Measurements from ENCODE around the gene TNNI2.
A peak's percentile ranks its signal among the peaks of the same experiment; 100 is the strongest.

TNNI2 gene

GRCh38 chr11:1834779-1835670, 3.8 kb upstream of the TNNI2 start, which contains the start of gene SYT8:
TSS of gene SYT8 (plus strand) at chr11:1834990. CDS start at chr11:1835106, 116 bp downstream.
- DNase-seq (ENCODE audit: low spot score) = no peak

DNA sequence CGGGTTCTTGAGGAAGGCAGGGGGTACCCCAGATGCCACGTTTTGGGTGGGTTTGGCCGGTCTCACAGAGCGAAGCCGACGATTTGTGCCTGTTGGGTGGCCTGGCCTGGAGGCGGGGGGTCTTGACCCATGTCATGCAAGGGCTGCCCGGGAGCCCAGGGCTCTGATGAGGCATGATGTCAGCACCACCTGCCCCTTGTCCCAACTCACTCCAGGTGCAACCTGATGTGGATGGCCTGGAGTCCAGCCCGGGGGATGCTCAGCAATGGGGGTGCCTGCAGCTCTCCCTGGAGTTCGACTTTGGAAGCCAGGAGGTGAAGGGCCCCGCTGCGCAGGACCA, 3.1 kb upstream of the TNNI2 start:
- DNase-seq (ENCODE audit: low spot score) = no peak

- DNase-seq (ENCODE audit: low spot score) = no peak
These were observed 2.5 kb upstream of the TNNI2 start for GRCh38 chr11:1836011-1836945.

DNA sequence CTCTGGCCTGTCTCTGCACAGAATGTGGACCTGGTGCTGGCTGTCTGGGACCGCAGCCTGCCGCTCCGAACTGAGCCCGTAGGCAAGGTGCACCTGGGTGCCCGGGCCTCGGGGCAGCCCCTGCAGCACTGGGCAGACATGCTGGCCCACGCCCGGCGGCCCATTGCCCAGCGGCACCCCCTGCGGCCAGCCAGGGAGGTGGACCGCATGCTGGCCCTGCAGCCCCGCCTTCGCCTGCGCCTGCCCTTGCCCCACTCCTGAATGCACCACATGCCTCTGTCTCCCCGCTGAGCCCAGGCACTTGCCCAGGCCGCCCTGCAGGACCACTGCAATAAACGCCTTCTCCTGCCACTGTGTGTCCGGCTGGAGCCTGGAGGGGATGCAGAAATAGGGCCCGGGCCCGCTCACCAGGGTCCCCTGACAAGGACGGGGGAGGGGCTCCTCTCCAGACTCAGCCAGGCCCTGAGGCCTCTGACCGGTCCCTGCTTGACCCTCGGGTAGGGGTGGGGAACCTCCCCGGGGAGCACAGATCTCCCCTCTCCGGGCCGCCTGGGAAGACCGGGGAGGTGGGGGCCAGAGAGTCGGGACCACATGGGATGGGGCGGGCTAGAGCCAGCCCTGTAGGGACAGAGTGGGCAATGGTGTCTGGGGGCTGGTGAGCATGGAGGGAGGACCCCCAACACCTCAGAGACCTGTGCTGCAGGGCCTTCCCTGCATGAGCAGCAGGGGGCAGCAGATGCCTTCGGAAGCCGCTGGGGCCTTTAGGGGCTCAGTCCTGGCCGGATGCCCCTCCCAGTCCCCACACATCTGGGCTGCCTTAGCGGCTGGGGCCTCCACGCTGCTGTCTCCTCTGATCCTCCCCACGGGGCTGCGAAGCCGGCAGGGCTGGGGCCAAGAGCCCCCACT, 1.4 kb upstream of the TNNI2 start:
- peak; percentile 81 for DNase-seq (ENCODE audit: low spot score)

- no peak for DNase-seq (ENCODE audit: low spot score)
These were observed 730 bp upstream of the TNNI2 start for GRCh38 chr11:1838077-1838425.

DNA sequence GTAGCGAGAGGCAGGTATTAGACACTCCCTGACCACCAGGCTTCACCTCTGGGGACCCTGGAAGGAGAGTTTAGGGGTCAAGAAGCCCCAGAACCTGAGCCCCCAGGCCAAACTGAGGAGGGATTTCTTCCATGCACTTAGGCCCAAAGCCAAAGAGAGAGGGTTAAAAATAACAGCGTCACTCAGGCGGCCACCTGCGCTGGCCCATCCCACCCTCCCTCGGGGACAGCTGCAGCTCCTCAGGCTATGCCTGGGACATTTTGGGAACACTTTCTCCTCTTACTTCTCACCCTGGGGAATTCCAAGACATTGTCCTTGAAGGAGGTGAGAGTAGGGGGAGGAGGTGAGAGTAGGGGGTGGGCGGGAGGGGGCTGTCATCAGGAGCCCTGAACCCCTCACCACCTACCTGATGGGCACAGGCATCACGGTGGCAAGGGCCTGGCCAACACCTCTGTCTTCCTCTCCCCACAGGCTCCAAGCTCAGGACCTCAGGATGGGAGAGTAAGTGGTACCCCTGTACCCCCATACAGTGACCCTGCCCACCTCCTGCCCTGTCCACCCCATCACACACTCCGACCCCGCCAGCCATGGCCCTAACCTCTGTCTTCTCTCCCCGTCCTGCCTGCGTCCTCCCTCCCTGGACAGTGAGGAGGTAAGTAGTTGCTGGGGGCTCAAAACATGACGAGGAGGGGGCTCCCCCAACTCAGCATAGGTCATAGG, 583 bp downstream of the TNNI2 start:
- no peak for DNase-seq (ENCODE audit: low spot score)

GRCh38 chr11:1839924-1840779, 1.4 kb downstream of the TNNI2 start:
- no peak for DNase-seq (ENCODE audit: low spot score)

- DNase-seq (ENCODE audit: low spot score) = no peak
These were observed 2.1 kb downstream of the TNNI2 start for GRCh38 chr11:1840780-1841480.

DNA sequence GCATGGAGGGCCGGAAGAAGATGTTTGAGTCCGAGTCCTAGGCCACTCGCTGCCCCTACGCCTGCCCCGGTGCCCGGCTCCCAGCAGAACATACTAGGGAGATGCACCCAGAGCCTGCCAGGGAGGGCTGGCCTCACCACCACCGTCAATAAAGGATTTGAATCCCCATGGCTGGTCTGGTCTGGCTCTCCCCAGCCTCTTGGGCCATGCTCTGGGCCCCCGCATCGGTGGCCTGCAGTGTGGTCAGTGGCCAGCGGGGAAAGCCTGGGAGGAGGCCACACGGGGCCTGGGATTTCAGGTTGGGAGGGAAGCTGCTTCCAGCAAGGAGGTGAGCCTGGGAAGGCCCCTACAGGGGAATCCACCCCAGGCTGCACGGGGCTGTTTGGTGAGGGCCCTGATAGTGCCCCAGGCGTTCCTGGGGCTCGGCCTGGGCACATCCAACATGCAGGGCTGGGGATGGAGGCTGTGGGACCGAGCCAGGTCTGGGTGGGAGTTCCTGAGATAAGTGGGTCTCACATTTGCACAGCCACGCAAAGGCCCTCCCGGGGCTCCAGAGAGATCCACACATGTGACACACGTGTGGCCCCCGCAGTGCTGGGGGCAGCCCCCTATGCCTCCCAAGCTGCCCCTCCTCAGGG, 2.8 kb downstream of the TNNI2 start:
- no peak for DNase-seq (ENCODE audit: low spot score)

GRCh38 chr11:1842149-1843097, 3.6 kb downstream of the TNNI2 start:
- DNase-seq (ENCODE audit: low spot score) = no peak

GRCh38 chr11:1843098-1843473, 4.3 kb downstream of the TNNI2 start:
- no peak for DNase-seq (ENCODE audit: low spot score)

GRCh38 chr11:1843796-1844195, 5.0 kb downstream of the TNNI2 start:
- DNase-seq (ENCODE audit: low spot score) = no peak

DNA sequence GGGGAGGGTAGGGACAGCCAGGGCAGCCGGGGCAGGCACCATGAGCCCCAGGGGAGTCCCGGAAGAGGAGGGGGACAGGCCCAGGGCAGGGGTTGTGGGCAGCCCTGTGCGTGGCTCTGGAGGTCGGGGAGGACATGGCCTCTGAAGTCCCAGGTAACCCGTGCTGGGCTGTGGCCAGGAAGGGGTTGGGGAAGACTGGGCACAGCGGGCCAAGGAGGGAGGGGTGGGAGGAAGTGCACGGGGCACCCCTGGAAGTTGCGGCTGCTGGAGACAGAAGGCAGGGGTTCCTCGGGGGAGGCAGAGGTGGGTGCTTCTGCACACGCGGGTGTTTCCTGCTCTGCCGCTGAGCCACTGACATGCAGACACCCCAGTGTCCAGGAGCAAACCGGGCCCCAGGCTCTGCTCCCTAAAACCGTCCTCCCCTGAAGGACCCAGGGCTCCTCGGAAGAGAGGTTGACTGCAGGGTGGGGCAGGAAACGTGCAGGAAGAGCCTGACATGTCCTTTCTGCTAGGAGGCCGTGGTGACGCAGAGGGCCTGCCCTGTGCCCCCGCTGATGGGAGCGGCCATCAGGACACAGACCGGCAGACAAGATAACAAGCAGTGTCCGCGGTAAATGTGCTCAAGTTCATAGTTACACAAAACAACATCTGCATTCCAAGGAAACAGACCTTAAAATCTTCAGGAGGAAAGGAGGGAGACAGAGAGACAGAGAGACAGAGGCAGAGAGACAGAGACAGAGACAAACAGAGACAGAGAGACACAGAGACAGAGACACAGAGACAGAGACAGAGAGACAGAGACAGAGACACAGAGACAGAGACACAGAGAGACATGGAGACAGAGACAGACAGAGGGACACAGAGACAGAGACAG, 5.7 kb downstream of the TNNI2 start:
- no peak for DNase-seq (ENCODE audit: low spot score)

GRCh38 chr11:1845095-1845429, 6.3 kb downstream of the TNNI2 start:
- no peak for DNase-seq (ENCODE audit: low spot score)

DNA sequence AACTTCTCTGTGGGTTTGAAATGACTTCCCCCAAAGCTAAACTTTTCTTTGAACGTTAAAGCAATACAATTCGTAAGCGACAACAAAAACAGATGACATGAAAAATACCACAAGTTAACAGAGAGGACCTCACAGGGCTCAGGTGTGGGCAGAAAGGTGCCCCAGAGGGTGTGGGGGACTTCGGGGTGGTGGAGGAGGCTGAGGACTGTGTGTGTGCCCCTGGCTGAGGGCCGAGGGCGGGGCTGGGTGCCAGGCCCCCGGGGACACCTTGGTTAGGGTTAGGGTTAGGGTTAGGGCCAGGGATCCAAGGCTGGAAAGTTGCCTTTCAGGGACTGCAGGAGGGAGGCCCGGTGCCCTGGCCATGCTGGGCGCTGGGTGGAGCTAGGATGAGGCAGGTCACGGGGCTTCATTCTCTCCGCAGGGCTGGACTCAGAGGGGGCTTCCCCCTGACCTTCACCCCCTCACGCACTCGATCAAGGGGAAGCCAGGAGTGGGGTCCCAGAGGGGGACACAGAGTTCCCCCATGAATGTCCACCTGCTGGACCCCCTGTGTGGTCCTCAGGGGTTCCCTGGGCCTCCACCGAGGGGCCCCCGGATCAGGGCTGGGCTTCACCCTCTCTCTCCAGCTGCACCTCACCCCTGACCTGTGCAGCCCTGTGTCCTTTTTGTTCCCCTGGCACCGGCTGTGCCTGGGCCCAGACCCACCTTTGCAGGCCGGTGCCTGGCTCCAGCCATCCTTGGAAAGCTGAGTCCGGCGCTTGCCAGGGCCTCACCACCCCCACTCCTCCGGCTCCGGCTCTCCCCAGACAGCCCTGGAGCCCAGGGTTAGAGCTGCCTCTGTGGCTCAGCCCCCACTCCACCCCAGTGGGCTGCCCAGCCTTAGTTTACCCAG, 7.0 kb downstream of the TNNI2 start:
- DNase-seq (ENCODE audit: low spot score) = no peak

- no peak for DNase-seq (ENCODE audit: low spot score)
These were observed 7.7 kb downstream of the TNNI2 start for GRCh38 chr11:1846453-1846932.

Data from AG20443 (cell line).